GM23248 (cell line): ENCODE data around the gene CCDC187. TPM values are rescaled to one million over a fixed set of nuclear protein-coding genes. Genes with fewer than 3 reads are reported as not detected.

Experiments used
- DNase-seq: peaks from one replicate; pipeline ENCODE4 v3.0.0-alpha.2; 2015
- H2AFZ ChIP-seq: fragments of 200-600 bp; sonication (generic); 2 replicates; pipeline ENCODE4 v1.6.1; 2016; ENCODE audit warnings: antibody characterized with exemption
- H3F3A ChIP-seq: fragments of 200-600 bp; sonication (generic); 2 replicates; pipeline ENCODE4 v1.6.1; 2016; ENCODE audit warnings: mild to moderate bottlenecking, antibody characterized with exemption, mixed run types; ENCODE audit not compliant: insufficient read depth
- H3K27ac ChIP-seq: fragments of 200-600 bp; sonication (generic); 2 replicates; pipeline ENCODE4 v1.5.1; 2016; ENCODE audit warnings: mild to moderate bottlenecking
- H3K27me3 ChIP-seq: fragments of 200-600 bp; sonication (generic); replicated peaks from 2 replicates; pipeline ENCODE4 v1.6.1; 2016; ENCODE audit warnings: mild to moderate bottlenecking; ENCODE audit not compliant: insufficient read depth
- H3K36me3 ChIP-seq: fragments of 200-600 bp; sonication (generic); 2 replicates; pipeline ENCODE4 v1.6.1; 2016; ENCODE audit warnings: low read depth, mild to moderate bottlenecking
- H3K4me1 ChIP-seq: fragments of 200-600 bp; sonication (generic); 2 replicates; pipeline ENCODE4 v1.6.1; 2016; ENCODE audit warnings: mild to moderate bottlenecking; ENCODE audit not compliant: insufficient read depth
- H3K4me2 ChIP-seq: fragments of 200-600 bp; sonication (generic); one replicate; pipeline ENCODE4 v1.6.1; 2016; ENCODE audit warnings: mild to moderate bottlenecking; ENCODE audit not compliant: unreplicated experiment
- H3K4me3 ChIP-seq: fragments of 200-600 bp; sonication (generic); 2 replicates; pipeline ENCODE4 v1.5.1; 2016; ENCODE audit warnings: mild to moderate bottlenecking
- H3K79me2 ChIP-seq: fragments of 200-600 bp; sonication (generic); 2 replicates; pipeline ENCODE4 v1.6.1; 2016; ENCODE audit warnings: mild to moderate bottlenecking; ENCODE audit not compliant: insufficient read depth
- H3K9ac ChIP-seq: fragments of 200-600 bp; sonication (generic); 2 replicates; pipeline ENCODE4 v1.6.1; 2016; ENCODE audit warnings: mild to moderate bottlenecking
- H3K9me2 ChIP-seq: fragments of 200-600 bp; sonication (generic); 2 replicates; pipeline ENCODE4 v1.6.1; 2016; ENCODE audit warnings: mixed run types, mild to moderate bottlenecking, moderate library complexity; ENCODE audit not compliant: insufficient read depth
- H3K9me3 ChIP-seq: fragments of 200-600 bp; sonication (generic); one replicate; pipeline ENCODE4 v1.6.1; 2017; ENCODE audit warnings: low read depth
- H4K20me1 ChIP-seq: fragments of 200-600 bp; sonication (generic); 2 replicates; pipeline ENCODE4 v1.6.0; 2016; ENCODE audit not compliant: insufficient read depth
- EZH2 ChIP-seq: fragments of 200-600 bp; sonication (generic); IDR thresholded peaks from 2 replicates; pipeline ENCODE4 v1.6.1; 2018; ENCODE audit warnings: antibody characterized with exemption, mild to moderate bottlenecking; ENCODE audit not compliant: insufficient read depth, poor library complexity, severe bottlenecking
- EZH2phosphoT487 ChIP-seq: fragments of 200-600 bp; sonication (generic); IDR thresholded peaks from 2 replicates; pipeline ENCODE4 v1.6.1; 2018; ENCODE audit warnings: antibody characterized with exemption, moderate library complexity, mild to moderate bottlenecking, low read depth; ENCODE audit not compliant: insufficient read depth
- WGBS, 2 experiments: methylation state at CpG; one replicate each; pipeline ENCODE4 v1.1.6; 2015 to 2017; ENCODE audit warnings: low lambda C conversion rate in 2 of 2, low coverage in 1 of 2; ENCODE audit errors: missing lambda C conversion rate in 2 of 2; 5-methylcytosine and 5-hydroxymethylcytosine counted together
- in situ Hi-C: fragments of 300-500 bp; cut with MboI; formaldehyde crosslinking; loops from 2 replicates; pipeline ENCODE4 v1.15.0; 2020
- polyA plus RNA-seq: library from polyadenylated mRNA; unstranded; fragments of >200 nt; fragmentation: Nextera tagmentation; extraction: Ambion mirVana; gene quantifications from 2 replicates; pipeline ENCODE4 v1.2.1, GENCODE V29; 2016
- total RNA-seq: library from RNA; depleted of rRNA; stranded (reverse); fragments of >200 nt; shearing (Covaris generic); gene quantifications from 2 replicates; pipeline ENCODE4 v1.2.3, GENCODE V29; 2014

The CCDC187 gene
- total and polyA plus RNA-seq, 2 experiments from 2014 or later: not detected

DNA sequence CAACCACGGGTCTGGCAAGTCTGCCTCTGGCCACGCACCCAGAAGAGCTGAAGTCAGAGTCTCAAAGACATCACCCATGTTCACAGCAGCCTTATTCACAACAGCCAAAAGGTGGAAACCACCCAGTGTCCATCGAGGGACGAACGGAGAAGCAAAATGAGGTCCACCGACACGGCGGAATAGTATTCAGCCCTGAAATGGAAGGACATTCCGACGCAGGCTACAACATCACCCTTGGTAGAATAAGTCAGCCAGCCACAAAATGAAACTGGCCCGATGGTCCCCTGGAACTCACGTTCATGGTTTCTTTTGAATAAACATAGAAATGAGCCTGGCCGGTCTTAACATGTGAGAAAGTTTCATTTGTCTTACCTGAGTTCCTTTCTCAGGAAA is 16.9 kb downstream of the CCDC187 start:
- no peaks in the 10 kb centered on the region for H3F3A ChIP-seq
- no peaks in the 10 kb centered on the region for H4K20me1 ChIP-seq
- H3K27ac ChIP-seq: no peak overlapping the region
- H3K4me1 ChIP-seq: no peaks in the 10 kb centered on the region
- H3K4me2 ChIP-seq: no peak overlapping the region
- in situ Hi-C loops: no loop called here
- H3K4me3 ChIP-seq: no peak overlapping the region
- no peaks in the 10 kb centered on the region for H3K9me3 ChIP-seq
- peaks cover 16% of the 10 kb centered on the region; the same call in 1 of the 2 replicates for H3K27me3 ChIP-seq
- no peaks in the 10 kb centered on the region for H3K36me3 ChIP-seq
- 68 to 71% methylated on average over 11 to 13 of the region's 13 CpGs for WGBS, 2 experiments
- TF ChIP-seq EZH2 (no peak), EZH2phosphoT487 (no peak)
- H3K9me2 ChIP-seq: no peaks in the 10 kb centered on the region
- no peak for DNase-seq
- H3K79me2 ChIP-seq: no peaks in the 10 kb centered on the region
- no peak overlapping the region for H3K9ac ChIP-seq
- H2AFZ ChIP-seq: no peak overlapping the region

DNA sequence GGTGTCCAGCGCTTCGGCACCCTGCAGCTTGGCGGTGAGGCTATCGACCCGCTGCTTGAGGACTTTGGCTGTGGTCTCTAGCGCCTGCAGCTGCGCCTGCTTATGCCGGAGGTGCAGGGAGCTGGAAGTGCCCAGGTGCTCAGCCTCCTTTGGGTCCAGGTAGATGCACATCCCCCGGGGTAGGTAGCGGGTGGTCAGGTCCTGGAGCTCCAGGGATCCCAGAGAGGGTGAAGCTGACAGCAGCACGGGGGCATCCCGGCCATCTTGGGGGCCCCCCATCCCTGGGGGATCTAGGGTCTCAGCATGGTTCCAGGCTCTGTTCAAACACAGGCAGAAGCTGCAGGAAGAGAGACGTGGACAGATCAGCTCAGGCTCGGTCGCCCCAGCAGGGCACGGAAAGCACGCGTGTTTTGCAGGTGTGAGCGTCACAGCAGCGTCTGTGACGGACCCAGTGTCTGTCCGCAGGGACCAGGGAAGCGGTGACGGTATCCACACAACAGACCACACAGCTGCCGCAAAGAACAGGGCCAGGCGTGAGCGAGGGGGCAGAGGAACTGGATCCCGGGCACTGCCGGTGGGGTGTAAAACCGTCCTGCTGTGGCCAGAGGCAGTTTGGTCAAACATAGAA is 17.4 kb downstream of the CCDC187 start:
- no peaks in the 10 kb centered on the region for H3K79me2 ChIP-seq

DNA sequence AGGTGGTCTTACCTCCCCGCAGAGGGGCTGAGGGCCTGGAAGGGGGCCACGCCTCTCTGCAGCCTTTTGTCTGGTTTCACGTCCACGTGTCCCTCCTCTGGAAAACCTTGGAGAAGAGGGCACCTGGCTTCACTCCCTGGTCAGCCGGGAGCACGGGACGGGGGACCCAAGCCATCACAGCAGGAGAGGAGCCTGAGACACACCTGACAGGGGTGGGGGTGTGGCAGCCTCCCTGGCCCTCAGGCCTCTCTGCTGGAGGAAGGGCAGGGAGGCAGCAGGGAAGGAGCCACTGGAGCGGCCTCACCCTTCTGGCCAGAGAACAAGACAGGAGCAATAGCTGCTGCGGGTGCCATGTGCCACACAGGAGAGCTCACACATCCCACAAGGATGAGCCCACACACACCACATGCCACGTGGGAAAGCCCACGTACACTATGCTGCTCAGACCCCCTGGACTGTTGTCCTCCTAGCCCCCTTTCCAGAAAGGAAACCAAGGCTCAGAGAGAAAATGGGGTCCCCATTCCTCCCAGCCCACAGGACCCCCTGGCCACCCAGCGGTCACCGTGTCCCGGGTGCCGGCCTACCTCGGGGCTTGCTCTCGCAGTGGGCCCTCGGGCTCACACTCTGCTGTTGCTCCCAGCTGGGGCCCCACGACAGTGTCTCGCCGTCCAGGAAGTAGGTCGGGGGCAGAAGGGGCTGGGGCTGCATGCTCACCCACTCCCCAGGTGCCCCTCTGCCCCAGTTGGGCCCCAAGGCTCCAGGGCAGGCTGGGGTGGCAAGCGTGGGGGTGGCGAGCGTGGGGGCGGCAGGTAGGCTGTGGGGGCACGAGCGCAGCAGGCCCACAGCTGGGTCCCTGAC is 18.2 kb downstream of the CCDC187 start:
- H3K9me3 ChIP-seq: no peaks in the 10 kb centered on the region
- H2AFZ ChIP-seq: no peak overlapping the region
- H3K4me3 ChIP-seq: no peak overlapping the region
- H3F3A ChIP-seq: no peaks in the 10 kb centered on the region
- H4K20me1 ChIP-seq: no peaks in the 10 kb centered on the region
- no peaks in the 10 kb centered on the region for H3K79me2 ChIP-seq
- H3K27ac ChIP-seq: no peak overlapping the region
- DNase-seq: no peak
- H3K9me2 ChIP-seq: no peaks in the 10 kb centered on the region
- H3K36me3 ChIP-seq: no peaks in the 10 kb centered on the region
- in situ Hi-C loops: no loop called here
- TF ChIP-seq EZH2phosphoT487: no peak
- no peak for TF ChIP-seq EZH2
- H3K4me2 ChIP-seq: no peak overlapping the region
- no peaks in the 10 kb centered on the region for H3K4me1 ChIP-seq
- WGBS, 2 experiments: 50 to 56% methylated on average over 22 to 24 of the region's 28 CpGs
- no peak overlapping the region for H3K9ac ChIP-seq
- peaks cover 10% of the 10 kb centered on the region; the same call in 1 of the 2 replicates for H3K27me3 ChIP-seq

More for the DNA sequence above, 17.4 kb downstream of the CCDC187 start:
- no peaks in the 10 kb centered on the region for H3K9me2 ChIP-seq
- peaks cover 10% of the 10 kb centered on the region; the same call in 1 of the 2 replicates for H3K27me3 ChIP-seq
- no peaks in the 10 kb centered on the region for H3K4me1 ChIP-seq
- H3K9me3 ChIP-seq: no peaks in the 10 kb centered on the region
- no peak overlapping the region for H3K4me2 ChIP-seq
- DNase-seq: no peak
- 67 to 69% methylated on average over 29 to 30 of the region's 30 CpGs for WGBS, 2 experiments
- in situ Hi-C loops: no loop called here
- no peaks in the 10 kb centered on the region for H3F3A ChIP-seq
- H2AFZ ChIP-seq: no peak overlapping the region
- TF ChIP-seq EZH2 (no peak), EZH2phosphoT487 (no peak)
- no peaks in the 10 kb centered on the region for H3K36me3 ChIP-seq
- no peaks in the 10 kb centered on the region for H4K20me1 ChIP-seq
- no peak overlapping the region for H3K9ac ChIP-seq
- H3K27ac ChIP-seq: no peak overlapping the region
- H3K4me3 ChIP-seq: no peak overlapping the region

DNA sequence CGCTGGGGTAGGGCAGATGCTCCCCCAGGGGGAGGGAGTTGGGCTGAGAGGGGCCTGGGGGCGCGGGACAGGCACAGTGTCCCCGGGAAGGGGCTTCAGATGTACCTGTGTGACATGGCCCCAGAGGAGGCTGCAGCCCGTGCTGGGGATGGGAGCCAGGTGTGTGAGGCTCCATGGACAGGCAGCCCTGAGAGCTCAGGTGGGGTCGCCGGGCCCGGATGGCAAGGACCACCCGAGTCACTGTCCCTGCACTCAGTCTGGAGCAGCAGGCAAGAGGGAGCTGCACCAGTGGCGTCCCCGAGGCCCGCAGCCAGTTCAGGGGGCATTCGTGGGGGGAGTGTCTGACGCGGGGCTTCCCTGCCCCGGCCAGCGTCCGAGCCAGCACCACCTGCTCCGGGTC is 18.9 kb downstream of the CCDC187 start:
- in situ Hi-C loops: no loop called here
- WGBS, 2 experiments: 64 to 65% methylated on average over 14 to 15 of the region's 19 CpGs
- Histone ChIP-seq H3K27ac (no peak overlapping the region), H3K9me2 (no peaks in the 10 kb centered on the region), H3K9ac (no peak overlapping the region), H3K27me3 (peaks cover 12% of the 10 kb centered on the region; the same call in 1 of the 2 replicates), H3F3A (no peaks in the 10 kb centered on the region), H3K4me3 (no peak overlapping the region), H3K79me2 (no peaks in the 10 kb centered on the region), H3K4me1 (no peaks in the 10 kb centered on the region), H4K20me1 (no peaks in the 10 kb centered on the region), H3K9me3 (no peaks in the 10 kb centered on the region), H2AFZ (no peak overlapping the region), H3K4me2 (no peak overlapping the region), H3K36me3 (no peaks in the 10 kb centered on the region)
- TF ChIP-seq EZH2phosphoT487: no peak
- no peak for TF ChIP-seq EZH2
- no peak for DNase-seq
